T-helper 2 cell treated with Interferon-gamma antibody and Interleukin-4, amounts not matched to agents 5 μg/mL and 100 μg/mL, for 36 hours (primary cell): ENCODE data around the gene TNP1.

ENCODE experiments used
- DNase-seq: peaks from one replicate; pipeline ENCODE4 v3.0.0; 2021; ENCODE audit warnings: low spot score
- H3K27ac Mint-ChIP-seq: one replicate; pipeline ENCODE4 v1.8.0; 2021; ENCODE audit warnings: mild to moderate bottlenecking, mixed read lengths
- H3K27me3 Mint-ChIP-seq: one replicate; pipeline ENCODE4 v1.8.0; 2021; ENCODE audit warnings: low read depth, mixed read lengths
- H3K36me3 Mint-ChIP-seq: one replicate; pipeline ENCODE4 v1.8.0; 2021; ENCODE audit warnings: low read depth, mixed read lengths
- H3K4me1 Mint-ChIP-seq: one replicate; pipeline ENCODE4 v1.8.0; 2021; ENCODE audit warnings: low read depth, mixed read lengths
- H3K4me3 Mint-ChIP-seq: one replicate; pipeline ENCODE4 v1.8.0; 2022; ENCODE audit warnings: mild to moderate bottlenecking, moderate library complexity, mixed read lengths
- H3K9me3 Mint-ChIP-seq: one replicate; pipeline ENCODE4 v1.8.0; 2021; ENCODE audit warnings: mixed read lengths

TNP1 gene

DNA sequence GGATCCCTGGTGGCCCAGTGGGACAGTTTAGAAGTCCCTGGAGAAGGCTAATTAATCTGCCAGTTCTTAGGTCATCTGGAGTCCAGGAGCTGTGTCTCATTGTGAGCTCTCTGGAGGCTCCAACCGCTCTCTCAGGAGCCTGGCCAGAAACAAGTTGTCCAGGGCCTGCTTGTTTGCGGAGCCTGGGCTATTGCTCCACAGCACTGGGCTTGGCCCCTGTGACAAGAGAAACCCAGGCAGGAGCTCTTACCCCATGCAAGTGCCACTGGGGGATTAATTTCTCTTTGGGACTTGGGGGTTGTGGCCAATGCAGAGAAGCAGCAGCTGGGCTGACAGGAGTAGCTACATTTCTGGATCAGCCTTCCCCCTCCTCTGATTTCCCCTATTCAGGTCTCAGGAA lies 24.5 kb upstream of the TNP1 start:
- H3K27ac Mint-ChIP-seq: no peak overlapping the region
- no peaks in the 10 kb centered on the region for H3K36me3 Mint-ChIP-seq
- peaks cover 22% of the 10 kb centered on the region for H3K4me1 Mint-ChIP-seq
- DNase-seq: no peak
- no peak overlapping the region for H3K4me3 Mint-ChIP-seq
- H3K9me3 Mint-ChIP-seq: no peaks in the 10 kb centered on the region
- H3K27me3 Mint-ChIP-seq: no peaks in the 10 kb centered on the region

DNA sequence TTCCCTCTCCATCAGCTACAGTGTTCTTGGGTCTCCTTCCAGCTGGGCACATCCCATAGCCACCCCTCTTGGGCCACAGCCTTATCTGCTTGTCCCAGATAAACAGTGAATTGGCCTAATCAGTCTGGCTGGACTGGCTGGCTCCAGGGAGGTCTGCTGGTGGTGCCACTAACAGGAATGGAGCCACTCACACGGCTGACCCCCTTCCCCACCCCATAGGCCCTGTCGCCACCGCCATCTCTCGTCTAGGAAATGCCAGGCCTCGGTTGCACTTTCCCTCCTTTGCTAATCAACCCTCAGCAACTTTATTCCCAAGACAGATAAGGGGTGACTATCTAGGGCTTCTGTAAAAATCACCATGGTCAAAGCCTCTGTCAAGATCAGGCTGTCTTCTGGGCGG lies 23.0 kb upstream of the TNP1 start:
- Mint-ChIP-seq H3K4me1 (peaks cover 28% of the 10 kb centered on the region), H3K36me3 (no peaks in the 10 kb centered on the region), H3K4me3 (no peak overlapping the region), H3K9me3 (no peaks in the 10 kb centered on the region), H3K27me3 (no peaks in the 10 kb centered on the region), H3K27ac (no peak overlapping the region)
- DNase-seq: no peak

DNA sequence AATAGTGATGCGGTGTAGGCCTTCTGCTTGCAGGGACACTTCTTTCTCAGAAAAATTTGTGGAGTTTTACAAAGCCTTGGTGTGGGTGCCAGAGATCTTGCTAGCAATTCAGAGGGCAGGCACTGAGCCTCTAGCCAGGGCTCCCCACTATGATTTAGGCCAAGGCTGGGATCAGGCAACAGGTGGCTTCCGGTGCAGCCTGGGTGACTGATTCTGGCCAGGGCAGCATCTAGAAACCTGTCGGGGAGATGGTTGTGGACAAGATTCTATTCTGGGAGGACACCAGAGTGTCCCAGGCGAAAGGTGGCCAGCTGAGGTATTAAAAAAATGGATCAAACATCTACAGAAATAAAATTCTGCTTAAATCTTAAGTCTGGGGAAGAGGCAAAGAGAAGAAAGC lies 21.5 kb upstream of the TNP1 start:
- no peaks in the 10 kb centered on the region for H3K36me3 Mint-ChIP-seq
- H3K9me3 Mint-ChIP-seq: no peaks in the 10 kb centered on the region
- peaks cover 3% of the 10 kb centered on the region for H3K27me3 Mint-ChIP-seq
- H3K27ac Mint-ChIP-seq: peak overlapping the region; percentile 41
- H3K4me1 Mint-ChIP-seq: peaks cover 28% of the 10 kb centered on the region
- no peak overlapping the region for H3K4me3 Mint-ChIP-seq
- no peak for DNase-seq

DNA sequence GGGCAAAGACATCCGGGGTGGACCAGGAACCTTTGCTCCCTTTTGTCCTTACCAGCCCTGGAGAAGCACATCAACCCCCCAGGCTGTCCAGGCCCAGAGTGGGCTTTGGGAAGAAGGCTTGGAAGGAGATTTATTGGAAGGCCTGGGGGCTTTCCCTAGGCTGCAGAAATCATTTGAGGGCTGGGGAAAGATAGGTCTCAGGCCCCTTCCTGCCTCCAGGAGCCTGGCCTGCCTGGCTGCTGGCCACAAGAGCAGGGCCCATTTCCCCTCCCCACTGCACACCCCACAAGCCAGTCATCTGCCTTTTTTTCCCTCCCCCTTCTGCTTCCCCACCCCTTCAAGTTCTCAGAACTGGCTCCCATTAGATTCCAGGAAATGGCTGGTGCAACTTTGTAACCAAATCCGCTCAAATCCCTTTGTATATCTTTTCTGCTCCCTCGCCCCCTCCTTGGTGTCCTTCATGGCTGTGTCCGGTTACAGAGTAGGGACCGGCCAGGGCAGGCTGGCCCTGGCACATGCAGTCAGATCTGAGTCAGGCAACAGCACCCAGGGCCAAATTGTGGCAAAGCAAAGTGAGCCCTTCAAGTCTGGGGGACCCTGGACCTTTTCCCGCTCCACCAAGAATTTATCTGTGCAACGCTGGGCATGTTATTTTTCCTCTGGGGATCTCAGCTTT lies 20.8 kb upstream of the TNP1 start:
- DNase-seq: peak; percentile 24
- peaks cover 28% of the 10 kb centered on the region for H3K4me1 Mint-ChIP-seq

DNA sequence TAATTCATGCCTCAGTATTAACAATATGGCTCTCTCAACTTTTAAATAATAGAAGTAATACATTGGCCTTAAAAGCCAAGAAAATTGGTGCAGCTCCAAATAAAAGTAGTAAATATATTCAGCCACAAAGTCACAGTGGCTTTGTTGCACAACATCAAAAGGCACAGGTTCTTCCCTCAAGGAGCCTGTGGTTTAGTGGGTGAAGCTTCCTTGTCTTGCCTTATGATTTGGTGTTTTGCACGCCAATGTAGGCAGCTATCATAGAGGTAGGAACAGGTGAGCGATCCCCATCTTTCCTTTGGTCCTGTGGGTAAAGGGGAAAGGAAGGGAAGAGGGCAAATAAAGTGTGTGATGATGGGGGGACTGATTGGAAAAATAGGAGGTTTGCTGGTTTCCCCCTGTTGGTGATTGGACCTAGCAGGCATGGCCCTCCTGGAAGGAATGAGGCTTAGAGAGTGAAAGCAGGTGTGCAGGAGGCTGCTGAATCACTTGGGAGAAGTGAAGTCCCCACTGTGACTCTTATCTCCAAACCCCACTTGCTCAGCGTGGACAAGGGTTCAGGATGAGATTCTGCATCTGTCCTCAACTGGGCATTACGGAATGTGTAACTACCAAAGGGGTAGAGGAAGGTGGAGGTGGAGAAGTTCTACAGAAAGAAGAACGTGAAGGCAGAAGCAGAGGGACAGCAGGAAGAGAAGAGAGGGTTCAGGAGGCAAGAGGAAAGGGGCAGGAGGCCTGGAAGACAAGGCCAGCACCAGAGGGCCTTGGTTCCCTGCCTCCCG lies 20.1 kb upstream of the TNP1 start:
- H3K9me3 Mint-ChIP-seq: no peaks in the 10 kb centered on the region
- H3K27ac Mint-ChIP-seq: peak overlapping the region; percentile 75
- peak overlapping the region; percentile 69 for H3K4me3 Mint-ChIP-seq

More for the DNA sequence above, 20.8 kb upstream of the TNP1 start:
- H3K27me3 Mint-ChIP-seq: peaks cover 3% of the 10 kb centered on the region
- peak overlapping the region; percentile 75 for H3K27ac Mint-ChIP-seq
- peak overlapping the region; percentile 69 for H3K4me3 Mint-ChIP-seq
- H3K36me3 Mint-ChIP-seq: no peaks in the 10 kb centered on the region
- H3K9me3 Mint-ChIP-seq: no peaks in the 10 kb centered on the region

DNA sequence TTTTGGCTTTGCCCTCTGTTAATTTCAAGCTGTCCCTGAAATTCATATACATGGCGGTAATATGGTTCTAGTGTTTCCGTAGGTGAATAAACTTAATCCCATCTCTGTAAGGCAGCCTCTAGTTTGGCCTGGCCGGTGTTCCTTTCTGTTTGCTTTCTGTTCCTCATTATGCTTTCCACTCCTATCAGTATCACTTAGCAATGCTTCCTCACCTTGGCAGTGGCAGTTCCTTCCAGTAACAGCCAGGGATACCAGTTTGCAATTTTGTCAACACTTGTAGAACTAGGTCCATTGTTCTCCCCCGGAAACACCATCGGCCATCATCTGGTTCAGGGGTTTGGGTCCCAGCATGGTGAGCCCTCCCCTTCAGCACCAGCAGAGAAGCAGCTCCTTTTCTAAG lies 18.2 kb upstream of the TNP1 start:
- Mint-ChIP-seq H3K9me3 (no peaks in the 10 kb centered on the region), H3K4me1 (peaks cover 28% of the 10 kb centered on the region), H3K4me3 (no peak overlapping the region), H3K36me3 (no peaks in the 10 kb centered on the region), H3K27me3 (peaks cover 3% of the 10 kb centered on the region), H3K27ac (no peak overlapping the region)
- DNase-seq: no peak

More for the DNA sequence above, 20.1 kb upstream of the TNP1 start:
- peaks cover 3% of the 10 kb centered on the region for H3K27me3 Mint-ChIP-seq
- DNase-seq: no peak
- peaks cover 28% of the 10 kb centered on the region for H3K4me1 Mint-ChIP-seq
- no peaks in the 10 kb centered on the region for H3K36me3 Mint-ChIP-seq

DNA sequence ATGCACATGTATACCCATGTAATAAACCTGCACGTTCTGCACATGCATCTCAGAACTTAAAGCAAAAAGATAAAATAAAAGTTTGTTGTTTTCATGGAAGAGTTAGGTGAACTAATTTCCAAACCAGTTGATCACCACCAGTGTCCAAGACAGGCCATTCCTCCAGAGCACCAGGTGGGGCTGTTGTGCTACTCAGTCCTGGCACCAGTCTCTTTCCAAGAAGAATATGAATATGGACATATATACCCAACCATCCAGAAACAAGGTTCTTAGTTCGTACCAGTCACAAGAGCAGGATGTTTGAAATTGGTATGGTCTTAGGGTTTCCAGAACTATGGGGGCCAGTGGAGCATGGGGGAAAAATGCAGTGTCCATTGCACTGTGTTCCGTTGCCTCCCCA lies 17.2 kb upstream of the TNP1 start:
- Mint-ChIP-seq H3K27ac (no peak overlapping the region), H3K4me3 (no peak overlapping the region), H3K4me1 (peaks cover 28% of the 10 kb centered on the region), H3K9me3 (no peaks in the 10 kb centered on the region), H3K36me3 (no peaks in the 10 kb centered on the region), H3K27me3 (peaks cover 3% of the 10 kb centered on the region)
- DNase-seq: no peak

DNA sequence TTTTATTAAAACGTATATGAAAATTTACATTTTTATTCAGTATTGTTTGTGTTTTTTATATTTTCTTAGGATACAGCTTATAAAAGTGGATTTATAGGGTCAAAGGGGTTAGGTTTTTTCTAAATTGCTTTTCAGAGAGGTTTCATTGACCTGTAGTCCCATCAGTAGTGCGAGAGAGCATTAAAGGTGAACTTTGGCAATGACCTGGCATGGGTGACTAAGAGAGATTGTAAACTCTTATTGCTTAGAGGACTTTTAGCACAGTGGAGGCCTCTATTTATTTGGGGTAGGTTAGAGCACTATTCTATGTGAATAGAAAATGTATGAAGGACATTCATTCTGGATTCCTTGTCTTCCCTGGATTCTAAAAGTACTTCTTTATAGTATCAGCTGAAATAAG lies 16.0 kb upstream of the TNP1 start:
- no peaks in the 10 kb centered on the region for H3K9me3 Mint-ChIP-seq
- H3K27me3 Mint-ChIP-seq: peaks cover 3% of the 10 kb centered on the region
- H3K4me1 Mint-ChIP-seq: peaks cover 18% of the 10 kb centered on the region
- no peak overlapping the region for H3K4me3 Mint-ChIP-seq
- no peak for DNase-seq
- H3K27ac Mint-ChIP-seq: no peak overlapping the region
- H3K36me3 Mint-ChIP-seq: no peaks in the 10 kb centered on the region

DNA sequence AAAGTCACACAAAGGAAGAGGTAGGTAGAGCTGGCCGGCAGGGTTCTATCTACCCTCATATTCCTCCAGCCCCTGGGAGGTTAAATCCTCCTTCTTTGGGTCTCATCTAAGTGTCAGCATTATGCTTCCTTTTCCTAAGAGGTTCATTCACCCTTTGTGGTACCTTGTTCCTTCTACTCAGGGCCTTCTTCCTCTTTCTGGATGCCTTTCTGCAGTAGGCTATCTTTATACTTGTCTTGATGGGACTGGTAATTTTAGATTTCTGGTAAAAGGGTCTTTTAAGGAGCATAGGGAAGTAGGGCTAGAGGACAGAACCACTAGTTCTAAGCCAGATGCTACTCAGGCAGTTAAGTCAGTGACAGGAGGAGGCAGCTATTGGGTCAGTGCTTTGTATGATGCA lies 13.7 kb upstream of the TNP1 start:
- Mint-ChIP-seq H3K4me1 (peaks cover 4% of the 10 kb centered on the region), H3K36me3 (no peaks in the 10 kb centered on the region), H3K27ac (no peak overlapping the region), H3K27me3 (peaks cover 5% of the 10 kb centered on the region), H3K4me3 (no peak overlapping the region), H3K9me3 (no peaks in the 10 kb centered on the region)
- DNase-seq: no peak

DNA sequence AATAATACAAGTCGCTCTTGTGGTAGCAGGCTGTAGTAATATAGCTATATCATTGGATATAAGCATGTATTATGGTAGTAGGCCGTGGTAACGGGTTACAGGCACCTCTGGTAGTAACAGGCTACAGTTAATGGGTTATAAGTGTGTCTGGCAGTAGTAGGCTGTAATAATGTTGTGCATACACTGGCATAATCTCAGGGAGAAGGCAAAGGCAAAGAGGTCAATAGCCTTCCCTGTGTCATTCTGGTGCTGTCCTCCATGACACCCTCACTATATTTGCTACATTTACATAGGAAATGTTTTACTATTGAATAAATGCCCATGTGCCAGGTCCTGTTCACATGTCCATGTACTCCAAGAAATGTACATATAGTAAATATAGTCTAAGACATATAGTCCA lies 12.8 kb upstream of the TNP1 start:
- Mint-ChIP-seq H3K27ac (no peak overlapping the region), H3K27me3 (peaks cover 5% of the 10 kb centered on the region), H3K36me3 (no peaks in the 10 kb centered on the region), H3K9me3 (no peaks in the 10 kb centered on the region), H3K4me3 (no peak overlapping the region), H3K4me1 (peaks cover 7% of the 10 kb centered on the region)
- no peak for DNase-seq

DNA sequence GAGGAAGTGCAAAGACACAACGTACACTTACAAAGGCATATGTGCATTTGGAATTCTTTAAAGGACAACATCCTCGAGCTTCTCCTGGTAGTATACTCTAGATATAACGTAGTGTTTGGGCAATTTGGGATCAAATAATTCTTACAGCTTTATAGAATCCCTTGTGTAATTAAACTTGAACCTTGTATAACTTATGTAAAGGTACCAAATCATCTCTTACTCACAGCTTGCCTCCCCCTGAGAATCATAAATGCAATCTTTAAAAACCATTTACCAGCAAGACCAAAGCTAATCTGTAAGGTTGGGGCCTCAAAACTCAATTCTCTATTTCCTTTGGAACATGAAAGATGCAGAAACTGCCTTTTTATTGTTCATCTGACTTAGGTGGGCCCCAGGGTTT lies 12.2 kb upstream of the TNP1 start:
- H3K36me3 Mint-ChIP-seq: no peaks in the 10 kb centered on the region
- no peak overlapping the region for H3K27ac Mint-ChIP-seq
- H3K4me3 Mint-ChIP-seq: no peak overlapping the region
- no peaks in the 10 kb centered on the region for H3K9me3 Mint-ChIP-seq
- no peak for DNase-seq
- H3K27me3 Mint-ChIP-seq: peaks cover 5% of the 10 kb centered on the region
- H3K4me1 Mint-ChIP-seq: peaks cover 10% of the 10 kb centered on the region

DNA sequence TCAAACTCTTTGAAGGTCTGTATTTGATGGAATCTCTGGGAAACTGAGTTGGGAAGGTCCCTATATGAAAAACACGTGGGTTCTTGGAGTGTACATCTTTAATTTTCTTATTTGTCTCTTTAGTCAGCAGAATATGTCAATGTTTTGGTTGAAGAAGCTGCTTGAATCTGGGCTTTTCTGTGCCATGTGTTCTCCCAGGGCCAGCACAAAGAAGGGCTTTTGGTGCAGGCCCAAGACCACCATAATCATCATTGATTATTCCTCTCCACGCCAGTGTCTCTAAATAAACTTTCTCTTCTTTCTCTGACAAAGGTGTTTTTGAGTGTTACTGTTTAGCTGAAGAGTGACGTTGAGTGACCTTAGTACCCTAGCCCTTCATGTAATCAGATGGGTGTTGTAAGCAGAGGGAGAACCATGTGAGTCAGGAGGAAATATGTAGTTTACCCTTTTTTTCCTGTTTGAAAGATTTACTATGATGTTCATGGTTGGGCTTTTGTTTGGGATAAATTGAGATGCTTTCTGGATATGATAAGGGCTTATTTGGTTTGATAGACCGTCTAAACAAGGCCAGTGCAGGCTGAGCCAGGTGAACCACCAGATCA lies 11.6 kb upstream of the TNP1 start:
- Mint-ChIP-seq H3K9me3 (no peaks in the 10 kb centered on the region), H3K4me3 (no peak overlapping the region), H3K4me1 (peaks cover 15% of the 10 kb centered on the region), H3K36me3 (no peaks in the 10 kb centered on the region), H3K27me3 (peaks cover 2% of the 10 kb centered on the region), H3K27ac (no peak overlapping the region)
- no peak for DNase-seq

DNA sequence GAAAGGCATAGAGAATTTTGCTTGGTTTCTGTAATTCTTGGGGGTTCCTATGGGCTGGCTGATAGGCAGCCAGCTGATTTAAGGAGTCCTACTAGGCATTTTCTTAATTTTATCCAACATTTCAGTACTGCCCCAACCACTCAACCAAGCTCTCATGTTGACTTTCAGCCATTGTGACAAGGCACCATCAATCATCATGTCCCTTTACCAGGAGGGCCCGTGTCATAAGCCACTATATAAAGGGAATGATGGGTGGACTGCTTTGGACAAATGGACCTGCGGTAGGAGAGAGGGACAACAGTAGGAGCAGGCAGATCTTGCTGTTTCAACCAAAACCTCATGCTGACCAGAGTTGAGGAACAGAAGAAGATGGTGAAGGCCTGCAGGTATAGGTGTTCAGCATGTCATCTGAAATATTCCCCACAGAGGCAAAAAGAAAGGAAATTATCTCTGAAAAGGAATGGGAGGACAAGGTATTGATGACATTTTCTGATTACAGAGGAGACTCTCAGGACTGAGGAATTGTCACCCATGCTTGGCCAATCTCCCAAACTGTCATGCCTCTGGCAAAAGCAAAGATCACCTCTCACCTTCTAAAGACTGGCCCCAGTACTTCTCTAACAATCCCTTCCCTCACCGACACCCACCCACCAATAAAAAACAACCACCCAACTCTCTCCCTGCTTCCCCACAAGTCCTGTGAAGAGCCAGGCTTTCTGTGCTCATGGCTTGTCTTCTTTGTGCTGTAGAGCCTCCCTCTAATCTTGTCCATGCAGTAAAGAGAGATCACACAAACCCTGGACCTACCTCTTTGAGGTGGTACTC lies 10.9 kb upstream of the TNP1 start:
- Mint-ChIP-seq H3K36me3 (no peaks in the 10 kb centered on the region), H3K27me3 (peaks cover 2% of the 10 kb centered on the region), H3K27ac (no peak overlapping the region), H3K4me1 (peaks cover 19% of the 10 kb centered on the region), H3K9me3 (no peaks in the 10 kb centered on the region), H3K4me3 (no peak overlapping the region)
- no peak for DNase-seq
